WTC11 (cell line): ENCODE results near the gene HOXB5.

Source experiments
- AFF4 ChIP-seq: sonication (generic); formaldehyde crosslinking; IDR thresholded peaks from 2 replicates; pipeline ENCODE4 v1.8.1; 2023; ENCODE audit warnings: mild to moderate bottlenecking, missing genetic modification reagents, borderline replicate concordance
- AR ChIP-seq: fragments of 250-450 bp; sonication (Bioruptor Pico); IDR thresholded peaks from 2 replicates; pipeline ENCODE4 v1.9.0; 2021; ENCODE audit warnings: mild to moderate bottlenecking
- ATF2 ChIP-seq: sonication (generic); formaldehyde crosslinking; IDR thresholded peaks from 2 replicates; pipeline ENCODE4 v1.8.1; 2022; ENCODE audit warnings: low read depth, missing genetic modification reagents, borderline replicate concordance
- CBFB ChIP-seq: sonication (generic); formaldehyde crosslinking; IDR thresholded peaks from 2 replicates; pipeline ENCODE4 v1.8.1; 2022; ENCODE audit warnings: mild to moderate bottlenecking, low read depth, missing genetic modification reagents
- CTCF ChIP-seq: fragments of 200-600 bp; IDR thresholded peaks from 2 replicates; pipeline ENCODE4 v1.8.0; 2022; ENCODE audit warnings: antibody characterized with exemption
- FOXP1 ChIP-seq: sonication (generic); formaldehyde crosslinking; IDR thresholded peaks from 2 replicates; pipeline ENCODE4 v1.8.0; 2022; ENCODE audit warnings: missing genetic modification reagents, mild to moderate bottlenecking, moderate library complexity, borderline replicate concordance
- MAX ChIP-seq: sonication (generic); formaldehyde crosslinking; IDR thresholded peaks from 2 replicates; pipeline ENCODE4 v1.8.0; 2022; ENCODE audit warnings: mild to moderate bottlenecking, missing genetic modification reagents
- NFYB ChIP-seq: sonication (generic); formaldehyde crosslinking; conservative IDR thresholded peaks from 2 replicates; pipeline ENCODE4 v1.8.0; 2022; ENCODE audit warnings: low read depth, missing genetic modification reagents
- SOX15 ChIP-seq: fragments of 250-450 bp; sonication (Bioruptor Pico); IDR thresholded peaks from 2 replicates; pipeline ENCODE4 v1.9.0; 2021; ENCODE audit warnings: mild to moderate bottlenecking
- SP1 ChIP-seq: sonication (generic); formaldehyde crosslinking; conservative IDR thresholded peaks from 2 replicates; pipeline ENCODE4 v1.8.1; 2022; ENCODE audit warnings: missing genetic modification reagents
- USF1 ChIP-seq: sonication (generic); formaldehyde crosslinking; IDR thresholded peaks from 2 replicates; pipeline ENCODE4 v1.8.0; 2022; ENCODE audit warnings: mild to moderate bottlenecking, missing genetic modification reagents
- ZNF416 ChIP-seq: fragments of 250-450 bp; sonication (Bioruptor Pico); IDR thresholded peaks from 2 replicates; pipeline ENCODE4 v1.9.0; 2021; ENCODE audit warnings: mild to moderate bottlenecking, inconsistent platforms
- ZSCAN18 ChIP-seq: fragments of 250-450 bp; sonication (Bioruptor Pico); IDR thresholded peaks from 2 replicates; pipeline ENCODE4 v2.1.2; 2022; ENCODE audit warnings: mild to moderate bottlenecking, moderate library complexity

- TF ChIP-seq ZNF416 (CRISPR knock-in tag) (no peak), AFF4 (CRISPR knock-in tag) (no peak), ATF2 (no peak), AR (CRISPR knock-in tag) (no peak), CTCF (no peak), ZSCAN18 (CRISPR knock-in tag) (no peak), MAX (CRISPR knock-in tag) (no peak), FOXP1 (CRISPR knock-in tag) (no peak), SOX15 (CRISPR knock-in tag) (no peak), SP1 (CRISPR knock-in tag) (no peak), NFYB (CRISPR knock-in tag) (no peak), USF1 (CRISPR knock-in tag) (no peak), CBFB (no peak)
Measured at GRCh38 chr17:48561884-48562810, 31.4 kb downstream of the HOXB5 start.
